Fibroblast of lung (primary cell): Measurements from ENCODE around the gene KLHL2. TPM values are rescaled to one million over a fixed set of nuclear protein-coding genes. Genes with fewer than 3 reads are reported as not detected.
A peak's percentile ranks its signal among the peaks of the same experiment; 100 is the strongest.

Source experiments
- DNase-seq, 2 donors: peaks; one replicate each; pipeline versions ENCODE4 v3.0.0 to v3.0.0-alpha.2; 2010; ENCODE audit warnings: low read depth in 2 of 2
- H2AFZ ChIP-seq: 2 replicates; pipeline ENCODE4 v1.5.1; 2012; ENCODE audit warnings: low read length, control low read depth, inconsistent platforms
- H3K27ac ChIP-seq: 2 replicates; pipeline ENCODE4 v1.5.1; 2011; ENCODE audit warnings: low read length, control low read depth; ENCODE audit not compliant: insufficient read depth
- H3K27me3 ChIP-seq: 2 replicates; pipeline ENCODE4 v1.5.1; 2011; ENCODE audit warnings: mild to moderate bottlenecking, low read length; ENCODE audit not compliant: control insufficient read depth, insufficient read depth
- H3K36me3 ChIP-seq: 2 replicates; pipeline ENCODE4 v1.5.1; 2011; ENCODE audit warnings: low read length; ENCODE audit not compliant: control insufficient read depth, insufficient read depth
- H3K4me1 ChIP-seq: 2 replicates; pipeline ENCODE4 v1.5.1; 2011; ENCODE audit warnings: low read length; ENCODE audit not compliant: control insufficient read depth, insufficient read depth; ENCODE audit errors: extremely low read depth
- H3K4me2 ChIP-seq: 2 replicates; pipeline ENCODE4 v1.5.1; 2011; ENCODE audit warnings: low read length, control low read depth; ENCODE audit not compliant: insufficient read depth; ENCODE audit errors: extremely low read depth
- H3K4me3 ChIP-seq, 4 experiments: fragments of 200-600 bp in 1 of 4; sonication (generic) in 1 of 4; replicated peaks in 1 of 4; 2 replicates each; pipeline ENCODE4 v1.5.1; 2011 to 2016; ENCODE audit warnings: low read length in 4 of 4, low read depth in 3 of 4, mild to moderate bottlenecking in 3 of 4, control low read depth in 2 of 4, inconsistent platforms in 1 of 4, mixed read lengths in 1 of 4; ENCODE audit not compliant: insufficient read depth in 1 of 4; ENCODE audit errors: control extremely low read depth in 1 of 4
- H3K79me2 ChIP-seq: 2 replicates; pipeline ENCODE4 v1.5.1; 2012; ENCODE audit warnings: mild to moderate bottlenecking, low read length, inconsistent platforms; ENCODE audit not compliant: control insufficient read depth, insufficient read depth
- H3K9ac ChIP-seq: 2 replicates; pipeline ENCODE4 v1.5.1; 2011; ENCODE audit warnings: mild to moderate bottlenecking, low read length, control low read depth; ENCODE audit not compliant: insufficient read depth
- H3K9me3 ChIP-seq: 2 replicates; pipeline ENCODE4 v1.5.1; 2012; ENCODE audit warnings: low read depth, low read length; ENCODE audit not compliant: control insufficient read depth, insufficient read depth
- H4K20me1 ChIP-seq: 2 replicates; pipeline ENCODE4 v1.5.1; 2011; ENCODE audit warnings: low read length; ENCODE audit not compliant: control insufficient read depth, insufficient read depth; ENCODE audit errors: extremely low read depth
- EZH2 ChIP-seq: IDR thresholded peaks from 2 replicates; pipeline ENCODE4 v1.5.1; 2012; ENCODE audit warnings: low read length, control low read depth, mild to moderate bottlenecking; ENCODE audit errors: missing control alignments
- polyA plus RNA-seq, 2 donors: library from polyadenylated mRNA; depleted of rRNA in 1 of 2; stranded (reverse) in 1 of 2; unstranded in 1 of 2; fragments of >200 nt; gene quantifications; 2 replicates each; pipeline ENCODE4 v1.2.1, GENCODE V29; 2011 to 2012; ENCODE audit warnings: missing spikeins in 1 of 2
- total RNA-seq: library from RNA; depleted of rRNA; stranded (reverse); fragments of >200 nt; gene quantifications from 2 replicates; pipeline ENCODE4 v1.2.1, GENCODE V29; 2014
- TF ChIP-seq, protein P1 (sequence below), 2 donors: IDR thresholded peaks in 1 of 2; conservative IDR thresholded peaks in 1 of 2; 1 replicate in 1 of 2; 2 replicates in 1 of 2; pipeline ENCODE4 v1.5.1; 2011 to 2012; ENCODE audit warnings: low read length in 2 of 2, control low read depth in 1 of 2, inconsistent platforms in 1 of 2, low read depth in 1 of 2, mild to moderate bottlenecking in 1 of 2

KLHL2 gene
- total and polyA plus RNA-seq, 2 donors (not counting 1 experiment from before 2014, with no cell fraction given), result 14.5 to 26.1 TPM

DNA sequence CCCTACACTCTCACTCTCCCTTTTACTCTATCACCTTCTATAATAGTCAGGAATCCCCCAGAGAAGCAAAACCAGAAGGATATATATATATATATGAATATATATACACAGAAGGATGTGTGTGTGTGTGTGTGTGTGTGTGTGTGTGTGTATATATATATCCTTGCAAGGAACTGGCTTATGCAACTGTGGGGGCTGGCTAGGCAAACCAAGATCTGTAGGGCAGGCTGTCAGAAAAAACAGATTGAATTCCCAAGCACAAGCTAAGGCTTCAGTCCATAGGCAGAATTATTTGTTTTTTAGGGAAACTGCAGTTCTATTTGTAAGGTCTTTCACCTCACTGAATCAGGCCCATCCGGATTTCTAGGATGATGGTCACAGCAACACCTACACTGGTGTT, 13.0 kb upstream of the KLHL2 start:
- Histone ChIP-seq H2AFZ (no peak overlapping the region), H3K4me1 (no peaks in the 10 kb centered on the region), H4K20me1 (no peaks in the 10 kb centered on the region), H3K4me3 (no peak overlapping the region), H3K9me3 (no peaks in the 10 kb centered on the region), H3K36me3 (no peaks in the 10 kb centered on the region), H3K27ac (no peak overlapping the region), H3K27me3 (no peaks in the 10 kb centered on the region), H3K79me2 (no peaks in the 10 kb centered on the region), H3K9ac (no peak overlapping the region), H3K4me2 (no peak overlapping the region)
- DNase-seq, result no peak
- no peak for TF ChIP-seq EZH2
- TF ChIP-seq, protein P1, sequence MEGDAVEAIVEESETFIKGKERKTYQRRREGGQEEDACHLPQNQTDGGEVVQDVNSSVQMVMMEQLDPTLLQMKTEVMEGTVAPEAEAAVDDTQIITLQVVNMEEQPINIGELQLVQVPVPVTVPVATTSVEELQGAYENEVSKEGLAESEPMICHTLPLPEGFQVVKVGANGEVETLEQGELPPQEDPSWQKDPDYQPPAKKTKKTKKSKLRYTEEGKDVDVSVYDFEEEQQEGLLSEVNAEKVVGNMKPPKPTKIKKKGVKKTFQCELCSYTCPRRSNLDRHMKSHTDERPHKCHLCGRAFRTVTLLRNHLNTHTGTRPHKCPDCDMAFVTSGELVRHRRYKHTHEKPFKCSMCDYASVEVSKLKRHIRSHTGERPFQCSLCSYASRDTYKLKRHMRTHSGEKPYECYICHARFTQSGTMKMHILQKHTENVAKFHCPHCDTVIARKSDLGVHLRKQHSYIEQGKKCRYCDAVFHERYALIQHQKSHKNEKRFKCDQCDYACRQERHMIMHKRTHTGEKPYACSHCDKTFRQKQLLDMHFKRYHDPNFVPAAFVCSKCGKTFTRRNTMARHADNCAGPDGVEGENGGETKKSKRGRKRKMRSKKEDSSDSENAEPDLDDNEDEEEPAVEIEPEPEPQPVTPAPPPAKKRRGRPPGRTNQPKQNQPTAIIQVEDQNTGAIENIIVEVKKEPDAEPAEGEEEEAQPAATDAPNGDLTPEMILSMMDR (conservative IDR thresholded peaks at IDR 0.05 in 1 of 2, IDR thresholded peaks at IDR 0.05 in 1 of 2; ENCODE audit: low read depth in 1 of 2, low read length in 2 of 2), result no peak

GRCh38 chr4:165198329-165198728, 9.0 kb upstream of the KLHL2 start:
- Histone ChIP-seq H2AFZ (no peak overlapping the region), H3K4me1 (no peaks in the 10 kb centered on the region), H3K27me3 (no peaks in the 10 kb centered on the region), H3K9me3 (no peaks in the 10 kb centered on the region), H4K20me1 (no peaks in the 10 kb centered on the region), H3K27ac (no peak overlapping the region), H3K4me3 (no peak overlapping the region), H3K9ac (no peak overlapping the region), H3K4me2 (no peak overlapping the region), H3K79me2 (no peaks in the 10 kb centered on the region), H3K36me3 (no peaks in the 10 kb centered on the region)
- peak in 1 of 2 donors; percentile 76 for DNase-seq
- no peak for TF ChIP-seq EZH2
- TF ChIP-seq, protein P1 (conservative IDR thresholded peaks at IDR 0.05 in 1 of 2, IDR thresholded peaks at IDR 0.05 in 1 of 2; ENCODE audit: low read depth in 1 of 2, low read length in 2 of 2), result no peak

DNA sequence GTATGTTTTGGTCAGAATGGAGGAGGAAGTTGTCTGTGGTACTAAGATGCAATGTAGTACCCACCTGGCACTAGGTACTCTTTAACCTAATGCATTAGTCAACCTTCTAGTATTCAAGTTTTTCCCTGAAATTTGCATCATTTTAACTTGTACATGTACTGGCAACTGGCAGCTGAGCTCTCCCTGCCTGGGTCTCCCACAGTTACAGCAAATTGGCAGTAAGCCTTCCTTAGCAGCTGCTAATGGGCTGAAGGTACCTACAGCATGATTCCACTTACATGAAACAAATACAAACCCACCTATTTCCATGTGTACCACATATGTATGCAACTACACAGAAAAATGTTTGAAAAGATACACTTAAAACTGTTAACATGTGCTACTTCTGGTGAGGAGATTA, 8.1 kb upstream of the KLHL2 start:
- no peaks in the 10 kb centered on the region for H4K20me1 ChIP-seq
- DNase-seq, result peak in 1 of 2 donors; percentile 54
- no peak overlapping the region for H2AFZ ChIP-seq
- no peak overlapping the region for H3K9ac ChIP-seq
- no peaks in the 10 kb centered on the region for H3K79me2 ChIP-seq
- H3K4me3 ChIP-seq, result no peak overlapping the region
- H3K27ac ChIP-seq, result no peak overlapping the region
- no peak overlapping the region for H3K4me2 ChIP-seq
- no peaks in the 10 kb centered on the region for H3K36me3 ChIP-seq
- no peaks in the 10 kb centered on the region for H3K4me1 ChIP-seq
- TF ChIP-seq, protein P1 (conservative IDR thresholded peaks at IDR 0.05 in 1 of 2, IDR thresholded peaks at IDR 0.05 in 1 of 2; ENCODE audit: low read depth in 1 of 2, low read length in 2 of 2), result no peak
- no peak for TF ChIP-seq EZH2
- H3K9me3 ChIP-seq, result no peaks in the 10 kb centered on the region
- H3K27me3 ChIP-seq, result no peaks in the 10 kb centered on the region
